GM12878 (cell line): Measurements from ENCODE around the gene WDR31. TPM values are rescaled to one million over a fixed set of nuclear protein-coding genes. Genes with fewer than 3 reads are reported as not detected.

Experiments used
- ASH2L ChIP-seq: fragments of 300-600, 200-600 bp; sonication (generic); IDR thresholded peaks from 2 replicates; pipeline ENCODE4 v1.6.1; 2017; ENCODE audit warnings: low read depth, mild to moderate bottlenecking, borderline replicate concordance
- BHLHE40 ChIP-seq, 2 experiments: fragments of 450-650 bp in 1 of 2; IDR thresholded peaks; 2 replicates each; pipeline ENCODE4 v1.6.1; 2011 to 2017; ENCODE audit warnings: low read depth in 2 of 2, borderline replicate concordance in 1 of 2, improper control_type of control experiment in 1 of 2, low read length in 1 of 2, mild to moderate bottlenecking in 1 of 2
- BMI1 ChIP-seq: fragments of 450-650 bp; IDR thresholded peaks from 2 replicates; pipeline ENCODE4 v1.6.1; 2016; ENCODE audit warnings: mild to moderate bottlenecking, moderate library complexity, borderline replicate concordance
- CBFB ChIP-seq: IDR thresholded peaks from 2 replicates; pipeline ENCODE4 v1.6.1; 2016; ENCODE audit warnings: antibody characterized with exemption, low read depth
- CBX5 ChIP-seq: sonication (generic); IDR thresholded peaks from 2 replicates; pipeline ENCODE4 v1.6.1; 2016; ENCODE audit warnings: low read depth, moderate library complexity, mild to moderate bottlenecking, inconsistent platforms
- CREB1 ChIP-seq: IDR thresholded peaks from 2 replicates; pipeline ENCODE4 v1.6.1; 2012; ENCODE audit warnings: low read depth, mild to moderate bottlenecking, inconsistent platforms
- EED ChIP-seq: sonication (generic); IDR thresholded peaks from 2 replicates; pipeline ENCODE4 v1.6.1; 2016; ENCODE audit warnings: antibody characterized with exemption, low read depth
- GABPA ChIP-seq: IDR thresholded peaks from 2 replicates; pipeline ENCODE4 v1.6.1; 2014; ENCODE audit warnings: antibody characterized with exemption, low read depth, mild to moderate bottlenecking, inconsistent platforms
- HDAC2 ChIP-seq: fragments of 200-600 bp; sonication (generic); IDR thresholded peaks from 2 replicates; pipeline ENCODE4 v1.6.1; 2017
- HDAC6 ChIP-seq: fragments of 200-600 bp; sonication (generic); IDR thresholded peaks from one replicate; pipeline ENCODE4 v1.8.0; 2017; ENCODE audit warnings: antibody characterized with exemption; ENCODE audit not compliant: unreplicated experiment
- HDGF ChIP-seq: fragments of 450-650 bp; IDR thresholded peaks from 2 replicates; pipeline ENCODE4 v1.6.1; 2016; ENCODE audit warnings: antibody characterized with exemption
- KLF5 ChIP-seq: fragments of 450-650 bp; IDR thresholded peaks from 2 replicates; pipeline ENCODE4 v1.6.1; 2014; ENCODE audit warnings: mild to moderate bottlenecking; ENCODE audit not compliant: partially characterized antibody
- MEF2A ChIP-seq: IDR thresholded peaks from 2 replicates; pipeline ENCODE4 v1.6.1; 2011; ENCODE audit warnings: low read depth, mild to moderate bottlenecking, low read length, moderate library complexity; ENCODE audit not compliant: insufficient read depth
- NFYA ChIP-seq: IDR thresholded peaks from 2 replicates; pipeline ENCODE4 v1.6.1; 2011; ENCODE audit warnings: low read depth, mild to moderate bottlenecking, low read length, improper control_type of control experiment, borderline replicate concordance
- NR2F1 ChIP-seq: fragments of 450-650 bp; conservative IDR thresholded peaks from 2 replicates; pipeline ENCODE4 v1.6.1; 2017; ENCODE audit warnings: mild to moderate bottlenecking
- PAX8 ChIP-seq: fragments of 450-650 bp; IDR thresholded peaks from 2 replicates; pipeline ENCODE4 v1.6.1; 2017; ENCODE audit warnings: mild to moderate bottlenecking, moderate library complexity
- RUNX3 ChIP-seq: IDR thresholded peaks from 2 replicates; pipeline ENCODE4 v1.6.1; 2012; ENCODE audit warnings: low read length, inconsistent platforms
- STAT1 ChIP-seq: fragments of 450-650 bp; conservative IDR thresholded peaks from 2 replicates; pipeline ENCODE4 v1.6.1; 2014; ENCODE audit warnings: antibody characterized with exemption, mild to moderate bottlenecking
- STAT3 ChIP-seq: IDR thresholded peaks from 2 replicates; pipeline ENCODE4 v1.6.1; 2011; ENCODE audit warnings: low read depth, low read length, improper control_type of control experiment
- TBL1XR1 ChIP-seq: IDR thresholded peaks from 2 replicates; pipeline ENCODE4 v1.6.1; 2012; ENCODE audit warnings: low read depth, low read length, improper control_type of control experiment
- ZNF217 ChIP-seq: fragments of 450-650 bp; IDR thresholded peaks from 2 replicates; pipeline ENCODE4 v1.6.1; 2017; ENCODE audit warnings: antibody characterized with exemption, mild to moderate bottlenecking
- ZNF24 ChIP-seq: fragments of 450-650 bp; IDR thresholded peaks from 2 replicates; pipeline ENCODE4 v1.6.1; 2017; ENCODE audit warnings: antibody characterized with exemption, mild to moderate bottlenecking
- polyA plus RNA-seq, 11 experiments: library from polyadenylated mRNA; depleted of rRNA in 4 of 11; unstranded in 6 of 11; stranded (reverse) in 5 of 11; fragments of >200 nt; fragmentation: Nextera tagmentation in 4 of 11; fragmentation: Illumina TruSeq in 1 of 11; extraction: Ambion mirVana in 4 of 11; extraction: Trizol in 1 of 11; gene quantifications; 1 replicate in 1 of 11; 2 replicates in 10 of 11; pipeline versions ENCODE4 v1.2.1 to v1.2.3, GENCODE V29; 2011 to 2016; ENCODE audit warnings: inconsistent platforms in 2 of 11, missing spikeins in 2 of 11, low read depth in 1 of 11
- total RNA-seq, 4 experiments: library from RNA; depleted of rRNA in 3 of 4; stranded (reverse); fragments of >200 nt in 3 of 4; fragmentation: Illumina TruSeq in 1 of 4; extraction: Trizol in 1 of 4; gene quantifications; 2 replicates each; pipeline versions ENCODE4 v1.2.1 to v1.2.3, GENCODE V29; 2013 to 2021
- TF ChIP-seq, protein P1 (sequence below): fragments of 150-350 bp; IDR thresholded peaks from 2 replicates; pipeline ENCODE4 v1.6.1; 2016; ENCODE audit warnings: low read depth, low read length
- TF ChIP-seq, protein P2 (sequence below): fragments of 450-650 bp; formaldehyde crosslinking; IDR thresholded peaks from 2 replicates; pipeline ENCODE4 v1.4.0; 2020; ENCODE audit warnings: mild to moderate bottlenecking, moderate library complexity

WDR31 gene
- total and polyA plus RNA-seq, 10 of the 15 experiments (the other 5 are each of a cell fraction or from before 2014, with no cell fraction given) = 0.26 to 1.7 (median 0.79) TPM

DNA sequence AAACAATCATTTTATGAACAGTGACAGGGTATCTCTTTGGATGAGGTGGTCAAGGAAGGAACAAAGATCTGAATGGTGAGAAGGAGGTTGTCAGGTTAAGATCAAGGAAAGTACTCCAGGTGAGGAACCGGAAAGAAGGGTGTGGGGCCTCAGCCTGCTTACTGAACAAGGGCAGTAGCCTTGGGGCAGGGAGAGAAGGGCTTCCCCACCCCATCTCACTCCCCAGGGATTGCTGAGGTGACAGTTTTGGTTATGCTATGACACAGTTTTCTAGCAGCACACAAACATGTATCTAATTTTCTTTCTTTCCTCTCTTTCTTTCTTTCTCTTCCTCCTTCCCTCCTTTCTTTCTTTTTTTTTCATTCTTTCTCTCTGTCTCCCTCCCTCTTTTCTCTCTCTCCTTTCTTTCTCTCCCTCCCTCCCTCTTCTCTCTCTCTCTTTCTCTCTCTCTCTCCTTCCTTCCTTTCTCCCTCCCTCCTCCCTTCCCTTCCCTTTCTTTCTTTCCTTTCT lies 40.8 kb upstream of the WDR31 start (continued):
- TF ChIP-seq, protein P1, sequence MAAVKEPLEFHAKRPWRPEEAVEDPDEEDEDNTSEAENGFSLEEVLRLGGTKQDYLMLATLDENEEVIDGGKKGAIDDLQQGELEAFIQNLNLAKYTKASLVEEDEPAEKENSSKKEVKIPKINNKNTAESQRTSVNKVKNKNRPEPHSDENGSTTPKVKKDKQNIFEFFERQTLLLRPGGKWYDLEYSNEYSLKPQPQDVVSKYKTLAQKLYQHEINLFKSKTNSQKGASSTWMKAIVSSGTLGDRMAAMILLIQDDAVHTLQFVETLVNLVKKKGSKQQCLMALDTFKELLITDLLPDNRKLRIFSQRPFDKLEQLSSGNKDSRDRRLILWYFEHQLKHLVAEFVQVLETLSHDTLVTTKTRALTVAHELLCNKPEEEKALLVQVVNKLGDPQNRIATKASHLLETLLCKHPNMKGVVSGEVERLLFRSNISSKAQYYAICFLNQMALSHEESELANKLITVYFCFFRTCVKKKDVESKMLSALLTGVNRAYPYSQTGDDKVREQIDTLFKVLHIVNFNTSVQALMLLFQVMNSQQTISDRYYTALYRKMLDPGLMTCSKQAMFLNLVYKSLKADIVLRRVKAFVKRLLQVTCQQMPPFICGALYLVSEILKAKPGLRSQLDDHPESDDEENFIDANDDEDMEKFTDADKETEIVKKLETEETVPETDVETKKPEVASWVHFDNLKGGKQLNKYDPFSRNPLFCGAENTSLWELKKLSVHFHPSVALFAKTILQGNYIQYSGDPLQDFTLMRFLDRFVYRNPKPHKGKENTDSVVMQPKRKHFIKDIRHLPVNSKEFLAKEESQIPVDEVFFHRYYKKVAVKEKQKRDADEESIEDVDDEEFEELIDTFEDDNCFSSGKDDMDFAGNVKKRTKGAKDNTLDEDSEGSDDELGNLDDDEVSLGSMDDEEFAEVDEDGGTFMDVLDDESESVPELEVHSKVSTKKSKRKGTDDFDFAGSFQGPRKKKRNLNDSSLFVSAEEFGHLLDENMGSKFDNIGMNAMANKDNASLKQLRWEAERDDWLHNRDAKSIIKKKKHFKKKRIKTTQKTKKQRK = no peak
- TF ChIP-seq, protein P2, sequence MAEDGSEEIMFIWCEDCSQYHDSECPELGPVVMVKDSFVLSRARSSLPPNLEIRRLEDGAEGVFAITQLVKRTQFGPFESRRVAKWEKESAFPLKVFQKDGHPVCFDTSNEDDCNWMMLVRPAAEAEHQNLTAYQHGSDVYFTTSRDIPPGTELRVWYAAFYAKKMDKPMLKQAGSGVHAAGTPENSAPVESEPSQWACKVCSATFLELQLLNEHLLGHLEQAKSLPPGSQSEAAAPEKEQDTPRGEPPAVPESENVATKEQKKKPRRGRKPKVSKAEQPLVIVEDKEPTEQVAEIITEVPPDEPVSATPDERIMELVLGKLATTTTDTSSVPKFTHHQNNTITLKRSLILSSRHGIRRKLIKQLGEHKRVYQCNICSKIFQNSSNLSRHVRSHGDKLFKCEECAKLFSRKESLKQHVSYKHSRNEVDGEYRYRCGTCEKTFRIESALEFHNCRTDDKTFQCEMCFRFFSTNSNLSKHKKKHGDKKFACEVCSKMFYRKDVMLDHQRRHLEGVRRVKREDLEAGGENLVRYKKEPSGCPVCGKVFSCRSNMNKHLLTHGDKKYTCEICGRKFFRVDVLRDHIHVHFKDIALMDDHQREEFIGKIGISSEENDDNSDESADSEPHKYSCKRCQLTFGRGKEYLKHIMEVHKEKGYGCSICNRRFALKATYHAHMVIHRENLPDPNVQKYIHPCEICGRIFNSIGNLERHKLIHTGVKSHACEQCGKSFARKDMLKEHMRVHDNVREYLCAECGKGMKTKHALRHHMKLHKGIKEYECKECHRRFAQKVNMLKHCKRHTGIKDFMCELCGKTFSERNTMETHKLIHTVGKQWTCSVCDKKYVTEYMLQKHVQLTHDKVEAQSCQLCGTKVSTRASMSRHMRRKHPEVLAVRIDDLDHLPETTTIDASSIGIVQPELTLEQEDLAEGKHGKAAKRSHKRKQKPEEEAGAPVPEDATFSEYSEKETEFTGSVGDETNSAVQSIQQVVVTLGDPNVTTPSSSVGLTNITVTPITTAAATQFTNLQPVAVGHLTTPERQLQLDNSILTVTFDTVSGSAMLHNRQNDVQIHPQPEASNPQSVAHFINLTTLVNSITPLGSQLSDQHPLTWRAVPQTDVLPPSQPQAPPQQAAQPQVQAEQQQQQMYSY (CRISPR knock-in tag) = no peak
- no peak for TF ChIP-seq KLF5
- TF ChIP-seq CBX5 = no peak
- TF ChIP-seq EED = peak; percentile 89
- no peak for TF ChIP-seq STAT1
- peak; percentile 53; the same call in 1 of the 2 replicates for TF ChIP-seq CREB1
- TF ChIP-seq HDAC2 = no peak
- TF ChIP-seq STAT3 = no peak
- TF ChIP-seq CBFB = no peak
- no peak for TF ChIP-seq ZNF24
- no peak for TF ChIP-seq GABPA
- TF ChIP-seq TBL1XR1 = no peak
- no peak; the same call in 1 of the 2 replicates for TF ChIP-seq BMI1
- peak; percentile 65 for TF ChIP-seq RUNX3
- no peak for TF ChIP-seq NFYA
- no peak for TF ChIP-seq MEF2A
- TF ChIP-seq ZNF217 = no peak
- TF ChIP-seq NR2F1 = peak; percentile 73
- TF ChIP-seq HDAC6 = no peak
- TF ChIP-seq PAX8 = no peak
- peak; percentile 8 to 58; a peak in 2 of 4 replicates for TF ChIP-seq BHLHE40 (IDR thresholded peaks at IDR 0.05; ENCODE audit: borderline replicate concordance in 1 of 2, low read depth in 2 of 2, low read length in 1 of 2)
- 0 out of 2 replicates have a peak, but pooled peaks have one; percentile 52 for TF ChIP-seq HDGF
- no peak for TF ChIP-seq ASH2L
